Stimulated activated CD4-positive, alpha-beta T cell treated with anti-CD3 and anti-CD28 coated beads, Interleukin-15, amount 100 ng/mL, for 24 hours (primary cell): ENCODE measurements around the gene INTS13.
"Not testable (repeated sequence)": the region's sequence is repeated elsewhere in the genome, so short reads cannot be mapped to it uniquely, and the experiment has no call there.

Experiments
- DNase-seq: peaks from one replicate; pipeline ENCODE4 v3.0.0-alpha.2; 2020

Gene INTS13

DNA sequence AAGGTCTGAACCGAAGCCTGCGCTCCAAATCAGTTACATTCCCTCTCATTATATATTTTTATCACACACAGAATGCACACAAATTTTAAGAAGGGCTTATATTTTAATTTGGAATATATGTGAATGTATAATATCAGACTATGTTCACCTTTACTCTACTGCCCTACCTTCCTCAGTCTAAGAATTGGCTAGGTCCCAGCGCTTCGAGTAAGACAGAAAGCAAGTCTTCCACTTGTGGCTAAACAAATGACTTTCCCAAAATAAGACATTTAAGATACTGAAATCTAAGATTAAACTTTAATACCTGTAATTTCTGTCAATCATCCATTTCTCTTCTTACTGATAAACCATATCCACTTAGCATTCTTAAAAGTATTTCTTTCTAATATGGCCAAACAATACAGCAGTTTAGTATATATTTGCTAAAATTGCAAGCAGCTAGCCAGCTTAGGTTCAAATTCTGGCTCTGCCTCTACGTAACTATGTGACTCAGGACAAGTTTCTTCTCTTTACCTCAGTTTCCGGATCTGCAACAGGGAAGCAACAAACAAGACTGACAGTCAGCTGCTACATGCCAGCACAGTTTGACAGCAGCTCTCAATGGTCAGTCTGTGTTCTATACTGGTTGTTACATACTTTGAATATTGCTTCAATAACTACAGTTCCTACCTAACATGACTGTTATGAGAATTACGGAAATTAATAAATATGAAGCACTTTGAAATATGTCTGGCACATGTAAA lies 2.0 kb downstream of the INTS13 start:
- no peak for DNase-seq

DNA sequence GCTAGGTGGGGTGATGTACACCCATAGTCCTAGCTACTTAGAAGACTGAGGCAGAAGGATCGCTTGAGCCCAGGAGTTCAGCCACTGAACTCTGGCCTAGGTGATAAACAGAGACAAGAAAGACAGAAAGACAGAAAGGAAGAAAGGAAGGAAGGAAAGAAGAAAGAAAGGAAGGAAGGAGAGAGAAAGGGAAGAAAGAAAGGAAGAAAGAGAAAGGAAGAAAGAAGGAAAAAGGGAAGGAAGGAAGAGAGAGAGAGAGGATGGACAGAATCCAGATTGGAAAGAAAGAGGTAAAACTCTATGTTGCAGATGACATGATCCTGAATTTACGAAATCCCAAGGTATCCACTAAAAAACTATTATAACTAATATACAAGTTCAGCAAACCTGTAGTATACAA lies 8.2 kb downstream of the INTS13 start:
- DNase-seq = no peak

- DNase-seq = no peak
Observed at GRCh38 chr12:26928661-26929060, 9.1 kb downstream of the INTS13 start.

DNA sequence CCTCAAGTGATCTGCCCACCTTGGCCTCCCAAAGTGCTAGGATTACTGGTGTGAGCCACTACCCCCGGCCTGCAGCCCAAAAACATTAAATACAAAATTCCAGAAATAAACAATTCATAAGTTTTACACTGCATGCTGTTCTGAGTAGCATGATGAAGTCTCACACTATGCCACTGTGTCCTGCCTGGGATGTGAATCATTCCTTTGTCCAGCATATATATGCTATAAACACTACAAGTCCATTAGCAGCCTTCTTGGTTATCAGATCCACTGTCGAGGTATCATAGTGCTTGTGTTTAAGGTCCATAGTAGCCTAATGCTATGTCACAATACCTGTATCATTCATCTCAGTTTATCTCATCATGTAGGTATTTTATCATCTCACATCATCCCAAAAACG lies 15.9 kb downstream of the INTS13 start:
- DNase-seq = no peak

GRCh38 chr12:26919216-26919555 lies 18.6 kb downstream of the INTS13 start:
- no peak for DNase-seq

DNA sequence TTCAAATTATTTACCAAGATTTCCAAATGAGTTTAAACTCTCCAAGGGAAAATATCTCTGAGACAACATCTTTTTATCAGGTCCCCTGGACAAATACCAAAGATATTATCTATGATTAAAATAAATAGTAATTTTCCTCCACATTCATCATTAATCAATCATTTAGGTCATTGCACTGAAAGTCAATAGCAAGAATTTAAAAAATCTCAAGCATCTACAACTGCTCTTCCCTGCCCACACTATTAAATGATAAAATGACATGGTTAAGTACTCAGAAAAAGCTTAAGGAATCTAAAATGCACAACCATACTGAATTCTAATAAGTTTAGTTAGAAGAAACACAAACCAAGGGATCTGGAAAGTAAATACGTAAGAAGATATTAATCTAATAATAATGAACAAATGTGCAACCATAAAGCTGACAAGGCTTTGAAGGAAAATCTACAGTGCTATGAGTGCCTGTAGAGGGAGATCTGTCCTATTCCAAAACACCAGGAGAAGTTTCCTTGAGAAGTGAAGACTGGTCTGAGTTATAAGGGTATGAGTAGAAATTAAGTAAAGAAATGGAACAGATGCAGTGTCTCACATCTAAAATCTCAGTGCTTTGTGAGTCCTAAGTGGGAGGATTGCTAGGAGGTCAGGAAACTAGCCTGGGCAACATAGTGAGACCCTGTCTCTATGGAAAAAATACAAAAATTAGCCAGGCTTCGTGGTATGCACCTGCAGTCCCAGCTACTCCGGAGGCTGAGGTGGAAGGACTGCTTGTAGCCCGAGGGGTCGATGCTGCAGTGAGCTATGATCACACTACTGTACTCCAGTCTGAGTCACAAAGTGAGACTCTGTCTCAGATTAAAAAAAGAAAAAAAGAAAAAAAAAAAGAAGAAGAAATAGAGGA lies 19.2 kb downstream of the INTS13 start:
- DNase-seq = no peak

DNA sequence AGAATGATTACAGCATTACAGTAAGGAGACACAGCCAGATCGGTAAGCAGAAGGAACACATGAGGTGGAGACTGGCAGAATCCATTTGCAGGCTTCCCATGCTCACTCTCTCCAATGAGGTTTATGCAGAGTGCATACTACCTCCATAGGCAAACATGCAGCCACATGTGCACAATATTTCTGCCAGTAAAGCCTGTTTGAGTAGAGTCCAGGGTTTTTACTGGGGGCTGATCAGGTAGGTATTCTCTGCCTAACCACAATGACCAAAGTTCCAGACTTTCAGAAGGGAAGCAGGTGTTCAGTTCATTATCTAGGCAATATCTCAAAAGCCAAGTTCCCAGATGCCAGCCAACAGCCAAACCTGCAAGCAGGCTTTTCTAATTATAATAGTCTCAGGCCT lies 31.1 kb downstream of the INTS13 start:
- DNase-seq = no peak

DNA sequence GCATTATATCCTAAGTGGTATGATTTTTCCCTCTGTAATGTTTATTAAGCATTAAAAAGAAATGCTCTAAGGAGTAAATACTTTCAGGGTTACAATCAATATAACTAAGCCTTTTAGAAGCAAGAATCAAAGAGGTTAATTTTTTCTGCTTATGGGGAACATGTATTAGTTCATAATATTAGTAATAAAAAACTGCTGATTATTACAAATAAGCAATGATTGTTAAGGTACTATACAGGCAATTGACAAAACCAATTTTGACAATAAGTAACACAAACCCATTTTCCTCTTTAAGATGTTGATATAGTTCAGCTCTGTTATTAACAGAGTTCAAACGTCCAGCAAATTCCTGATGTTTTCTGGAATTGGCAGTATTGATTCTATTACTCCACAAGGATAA lies 31.8 kb downstream of the INTS13 start:
- no peak for DNase-seq

- not testable (repeated sequence) for DNase-seq
Observed at GRCh38 chr12:26903396-26903795, 34.4 kb downstream of the INTS13 start.

- DNase-seq = no peak
Observed at GRCh38 chr12:26896913-26897312, 40.9 kb downstream of the INTS13 start.

- DNase-seq = no peak
Observed at GRCh38 chr12:26895672-26896071, 42.1 kb downstream of the INTS13 start.

DNA sequence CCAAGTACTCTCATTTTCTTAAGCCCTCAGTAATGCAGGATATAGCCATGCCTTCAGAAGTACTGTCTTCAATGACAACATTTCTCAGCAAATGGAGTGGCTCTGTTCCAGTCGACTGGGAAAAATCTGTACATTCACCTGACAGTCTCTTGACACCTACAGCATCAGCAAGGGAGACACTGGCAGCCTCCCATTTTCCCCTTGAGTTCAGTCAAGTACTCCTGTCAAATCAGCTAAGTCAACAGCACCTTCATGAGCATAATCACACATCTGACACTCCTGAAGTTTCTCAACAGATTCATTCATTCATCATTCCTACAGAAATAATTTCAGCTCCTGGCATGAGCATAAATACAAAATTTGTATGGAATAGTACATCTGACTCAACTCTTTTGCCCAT lies 46.1 kb downstream of the INTS13 start:
- DNase-seq = no peak

DNA sequence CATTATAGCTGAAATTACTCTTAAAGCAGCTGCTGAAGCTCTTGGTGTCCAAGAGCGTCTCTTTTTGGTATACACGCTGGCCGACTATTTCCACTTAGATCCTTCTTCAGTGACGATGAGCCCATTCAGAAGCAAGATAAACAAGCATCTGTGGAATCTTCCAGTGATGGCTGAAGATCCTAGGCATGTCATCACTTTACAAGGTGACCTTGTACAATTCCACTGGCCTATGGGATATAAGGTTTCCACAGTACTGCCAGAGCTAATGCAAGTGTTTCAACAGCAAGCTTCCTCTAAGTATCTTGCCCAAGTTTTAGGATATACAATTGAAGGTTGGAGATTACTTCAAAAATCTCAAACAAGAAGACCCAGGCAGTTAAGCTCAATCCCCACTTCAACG lies 47.0 kb downstream of the INTS13 start:
- no peak for DNase-seq

DNA sequence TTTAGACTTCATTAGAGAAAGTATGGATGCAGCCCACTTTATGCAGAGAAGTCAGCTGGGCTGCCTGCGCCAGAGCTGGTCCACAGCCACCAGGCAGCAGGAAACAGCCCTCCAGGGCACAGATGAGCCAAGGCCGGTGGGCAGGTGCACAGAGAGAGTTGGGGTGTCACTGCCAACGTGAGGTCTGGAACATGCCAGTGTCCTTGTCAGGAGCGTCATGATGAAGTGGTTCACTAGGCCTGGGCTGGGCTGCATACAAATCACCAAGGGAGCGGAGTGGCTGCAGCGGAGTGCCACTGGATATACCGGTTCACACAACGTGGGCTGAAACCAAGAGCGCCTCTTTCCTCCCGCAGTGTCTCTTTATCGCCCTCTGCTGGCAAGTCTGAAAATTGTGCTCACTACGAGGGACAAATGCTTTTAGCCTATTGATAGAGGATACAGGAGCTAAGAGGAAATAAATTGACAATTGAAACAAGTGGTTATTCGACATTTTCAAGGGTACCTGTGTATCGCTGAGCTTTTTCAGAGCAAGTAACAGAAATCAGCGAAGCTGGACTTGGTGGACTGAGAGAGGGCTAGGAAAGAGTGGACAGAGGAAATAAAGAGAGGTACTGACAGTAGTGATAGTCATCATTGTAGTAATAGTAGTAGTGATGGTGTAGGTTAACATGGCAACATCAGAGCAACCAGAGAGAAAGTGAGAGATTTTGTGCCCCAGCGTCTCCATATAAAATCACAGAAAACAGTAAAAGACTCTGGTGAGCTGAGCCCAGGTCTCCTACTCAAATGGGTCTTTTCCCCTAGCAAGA lies 52.8 kb downstream of the INTS13 start:
- peak; percentile 87 for DNase-seq

GRCh38 chr12:26880625-26881024 lies 57.2 kb downstream of the INTS13 start:
- DNase-seq = no peak

GRCh38 chr12:26878661-26879119 lies 59.1 kb downstream of the INTS13 start:
- DNase-seq = no peak

DNA sequence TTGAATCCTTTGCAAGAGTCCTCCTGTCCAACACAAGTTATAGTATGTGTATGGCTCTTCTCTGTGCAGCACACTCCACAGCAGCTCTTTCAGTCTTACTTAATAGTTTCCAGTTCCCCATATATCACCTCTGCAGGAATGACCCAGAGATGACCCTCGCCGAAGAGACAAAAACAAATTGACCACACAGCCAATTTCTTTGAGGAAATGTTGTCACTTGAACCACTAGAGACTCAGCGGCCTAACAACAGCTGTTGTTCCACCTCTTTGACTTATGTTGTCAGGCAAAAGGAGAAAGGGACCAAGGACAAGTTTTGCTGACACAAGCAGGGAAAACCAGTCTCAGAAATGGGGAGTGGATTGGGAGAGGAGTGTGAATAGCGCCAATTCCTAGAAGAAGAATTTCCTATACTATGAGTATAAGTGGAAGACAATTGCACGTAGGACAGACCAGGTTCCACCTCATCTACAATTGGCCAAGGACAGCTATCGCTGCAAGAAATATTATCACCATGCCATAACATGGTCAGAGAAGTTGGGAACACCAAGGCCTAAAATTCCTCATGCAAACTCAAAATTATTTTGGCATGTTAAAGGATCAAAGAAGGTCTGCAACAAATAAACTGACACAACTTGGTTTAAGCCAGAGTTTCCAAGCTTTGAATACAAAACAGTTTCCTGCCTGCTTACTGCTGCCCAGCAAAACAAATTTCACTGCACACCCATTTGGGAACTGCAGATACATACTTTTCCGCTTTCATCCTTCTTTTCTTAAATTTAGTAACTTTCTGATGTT lies 63.1 kb downstream of the INTS13 start:
- DNase-seq = no peak

DNA sequence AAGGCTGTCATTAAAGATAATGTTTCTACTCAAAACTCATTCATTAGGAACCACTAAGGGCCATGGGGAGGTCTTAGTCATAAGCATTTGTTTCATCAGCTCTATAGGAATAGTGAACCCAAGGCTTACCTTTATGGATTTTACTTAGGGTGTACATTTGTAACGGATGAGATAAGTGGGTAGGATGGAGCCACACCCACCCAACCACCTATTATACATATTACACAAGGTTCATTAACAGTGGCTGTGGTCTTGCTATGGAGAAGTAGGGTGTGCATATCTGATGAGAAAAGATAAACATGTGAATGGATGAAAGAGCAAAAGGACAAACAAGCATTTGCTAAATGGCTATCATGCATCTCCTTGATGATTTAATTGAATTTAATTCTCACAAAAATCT lies 65.2 kb downstream of the INTS13 start:
- DNase-seq = no peak

DNA sequence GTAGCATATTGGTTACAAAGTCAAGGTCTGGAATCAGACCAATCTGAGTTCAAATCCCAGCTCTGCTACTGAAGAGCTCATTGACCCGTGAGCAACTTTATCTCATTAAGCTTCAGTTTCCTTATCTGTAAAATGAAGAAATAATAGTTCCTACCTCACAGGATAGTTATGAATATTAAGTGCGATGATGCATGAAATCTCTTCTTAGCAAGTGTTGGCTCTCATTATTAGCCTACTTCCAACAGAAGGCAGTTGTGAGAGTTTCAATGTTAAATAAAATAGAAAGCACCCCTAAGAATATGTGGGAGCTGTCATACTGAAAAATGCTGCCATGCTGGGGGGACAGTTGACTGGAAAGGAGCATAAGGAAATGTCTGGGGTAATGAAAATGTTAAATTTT lies 65.8 kb downstream of the INTS13 start:
- no peak for DNase-seq

- DNase-seq = no peak
Observed at GRCh38 chr12:26870491-26871419, 67.0 kb downstream of the INTS13 start.

DNA sequence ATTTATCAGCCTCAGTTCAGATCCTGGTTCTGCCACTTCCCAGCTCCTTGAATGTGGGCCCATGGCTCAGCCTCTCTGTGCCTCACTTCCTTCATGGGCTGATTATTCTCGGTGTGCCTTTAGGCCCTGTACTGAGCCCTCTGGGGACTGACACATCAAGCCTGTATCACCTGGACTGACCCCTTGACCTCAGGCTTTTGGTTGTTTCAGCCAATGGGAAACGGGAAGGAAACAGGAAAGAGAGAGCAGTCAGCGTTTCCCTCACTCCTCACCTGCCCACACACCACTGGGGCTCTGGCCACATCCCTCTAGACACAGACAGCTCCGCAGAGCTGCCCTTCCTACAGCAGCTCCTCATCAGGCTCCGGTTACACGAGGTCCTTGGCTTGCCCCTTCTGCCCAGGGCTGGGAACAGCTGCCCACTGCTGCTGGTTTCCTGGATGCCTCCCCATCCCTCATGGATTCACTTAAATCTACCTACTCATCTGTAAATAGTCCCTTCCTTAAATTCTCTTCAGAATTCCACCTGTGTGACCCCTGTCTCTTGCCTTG lies 67.8 kb downstream of the INTS13 start:
- no peak for DNase-seq
